ENCODE measurements around the gene SCN9A. TPM values are rescaled to one million over a fixed set of nuclear protein-coding genes. Genes with fewer than 3 reads are reported as not detected.

The SCN9A gene
- total RNA-seq, 4 donors from 2014 or later: 2.3 to 6.7 (median 5.1) TPM

GRCh38 chr2:166338831-166339339, 36.9 kb downstream of the SCN9A start:
- intact Hi-C loops (cut with DNase I): no loop called here
- Histone ChIP-seq H3K27ac (no peak overlapping the region), H3K4me3 (replicated peaks in 1 of 3) (no peak overlapping the region), H3K36me3 (no peaks in the 10 kb centered on the region), H3K4me1 (no peaks in the 10 kb centered on the region), H3K27me3 (no peaks in the 10 kb centered on the region), H3K9me3 (no peaks in the 10 kb centered on the region)
- WGBS, 2 donors: 86 to 88% methylated on average over 4 of the region's 4 CpGs
- no peak for DNase-seq
- TF ChIP-seq POLR2A (IDR thresholded peaks at IDR 0.05): no peak
- TF ChIP-seq CTCF (IDR thresholded peaks at IDR 0.05): no peak

DNA sequence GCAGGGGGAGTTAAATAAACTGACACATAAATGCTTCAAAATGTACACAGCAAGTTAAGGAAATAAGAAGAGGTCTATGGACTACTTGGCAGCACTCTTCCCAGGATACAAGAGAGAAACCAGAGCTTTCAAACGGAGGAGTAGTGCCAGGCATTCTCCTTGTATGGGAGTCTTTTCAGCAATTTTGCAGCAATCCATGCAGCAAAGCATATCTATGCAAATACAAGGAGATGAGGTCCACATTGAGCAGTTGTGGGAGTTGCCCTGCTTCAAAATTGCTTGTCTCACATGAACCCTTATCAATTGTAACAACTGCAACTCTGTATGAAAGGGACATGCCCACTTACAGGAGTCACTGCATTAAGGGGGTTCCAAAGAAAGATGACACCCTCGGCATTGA, 37.8 kb downstream of the SCN9A start:
- Histone ChIP-seq H3K4me3 (replicated peaks in 1 of 3) (no peak overlapping the region), H3K36me3 (no peaks in the 10 kb centered on the region), H3K9me3 (no peaks in the 10 kb centered on the region), H3K27me3 (no peaks in the 10 kb centered on the region), H3K4me1 (no peaks in the 10 kb centered on the region), H3K27ac (no peak overlapping the region)
- intact Hi-C loops (cut with DNase I): no loop called here
- TF ChIP-seq CTCF (IDR thresholded peaks at IDR 0.05) (no peak), POLR2A (IDR thresholded peaks at IDR 0.05) (no peak)
- DNase-seq: no peak
- WGBS, 2 donors: 74 to 80% methylated on average over 2 of the region's 2 CpGs

DNA sequence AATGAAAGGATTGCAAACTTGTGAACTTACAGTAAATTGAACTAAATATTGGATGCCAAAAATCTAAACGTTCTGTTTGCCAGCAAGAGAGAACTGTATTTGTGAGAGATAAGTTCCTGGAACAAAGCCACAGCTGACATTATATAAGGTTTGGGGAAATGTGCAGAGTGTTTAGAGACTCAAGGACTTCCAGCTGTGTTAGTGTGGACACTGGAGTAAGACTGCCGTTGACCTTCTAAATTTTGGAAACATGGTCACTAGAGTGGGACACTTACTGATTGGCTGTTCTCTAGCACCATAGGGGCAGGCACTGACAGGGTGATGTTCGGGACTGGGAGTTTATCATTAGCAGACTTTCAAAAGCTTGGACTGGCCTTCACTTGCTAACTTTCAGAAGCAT, 40.5 kb downstream of the SCN9A start:
- no peak for DNase-seq
- Histone ChIP-seq H3K4me1 (no peaks in the 10 kb centered on the region), H3K27ac (no peak overlapping the region), H3K27me3 (no peaks in the 10 kb centered on the region), H3K4me3 (replicated peaks in 1 of 3) (no peak overlapping the region), H3K36me3 (no peaks in the 10 kb centered on the region), H3K9me3 (no peaks in the 10 kb centered on the region)
- intact Hi-C loops (cut with DNase I): no loop called here
- no peak for TF ChIP-seq CTCF (IDR thresholded peaks at IDR 0.05)
- TF ChIP-seq POLR2A (IDR thresholded peaks at IDR 0.05): no peak
- 45 to 48% methylated on average over 3 of the region's 3 CpGs for WGBS, 2 donors

GRCh38 chr2:166334805-166335204, 40.9 kb downstream of the SCN9A start:
- TF ChIP-seq POLR2A (IDR thresholded peaks at IDR 0.05) (no peak), CTCF (IDR thresholded peaks at IDR 0.05) (no peak)
- intact Hi-C loops (cut with DNase I): no loop called here
- H3K4me1 ChIP-seq: no peaks in the 10 kb centered on the region
- H3K27ac ChIP-seq: no peak overlapping the region
- no peak overlapping the region for H3K4me3 ChIP-seq (replicated peaks in 1 of 3)
- H3K27me3 ChIP-seq: no peaks in the 10 kb centered on the region
- H3K36me3 ChIP-seq: no peaks in the 10 kb centered on the region
- H3K9me3 ChIP-seq: no peaks in the 10 kb centered on the region
- DNase-seq: no peak

- 82 to 84% methylated on average over 2 of the region's 2 CpGs for WGBS, 2 donors
- no peak for TF ChIP-seq POLR2A (IDR thresholded peaks at IDR 0.05)
- TF ChIP-seq CTCF (IDR thresholded peaks at IDR 0.05): no peak
- Histone ChIP-seq H3K27me3 (no peaks in the 10 kb centered on the region), H3K36me3 (no peaks in the 10 kb centered on the region), H3K27ac (no peak overlapping the region), H3K9me3 (no peaks in the 10 kb centered on the region), H3K4me1 (no peaks in the 10 kb centered on the region), H3K4me3 (replicated peaks in 1 of 3) (no peak overlapping the region)
- intact Hi-C loops (cut with DNase I): no loop called here
- no peak for DNase-seq
Observed at GRCh38 chr2:166333801-166334200, 41.9 kb downstream of the SCN9A start.
